A549 (cell line): ENCODE data around the gene CTNND1. TPM values are rescaled to one million over a fixed set of nuclear protein-coding genes. Genes with fewer than 3 reads are reported as not detected.

Experiments
- ATAC-seq, 2 experiments: fragments of 200-7000 bp in 1 of 2; fragments of >200 bp in 1 of 2; cut with Nextera tagmentation in 1 of 2; cut with Tn5 transposase in 1 of 2; 3 replicates each; pipeline versions ENCODE4 v1.8.0 to v1.9.1; 2018 to 2020; ENCODE audit warnings: mild to moderate bottlenecking in 1 of 2, moderate library complexity in 1 of 2
- CTCF ChIA-PET: fragments of 300-600 bp; sonication (Branson Sonifier 250); formaldehyde crosslinking; extraction: SDS; loops from one replicate; lab custom pipeline; 2021; ENCODE audit warnings: antibody characterized with exemption, inconsistent platforms; lab: Yijun Ruan, JAX
- POLR2A ChIA-PET: fragments of 350-600 bp; formaldehyde crosslinking; extraction: SDS; loops from one replicate; lab custom pipeline; 2021; ENCODE audit warnings: antibody characterized with exemption, inconsistent platforms; lab: Yijun Ruan, JAX
- DNase-seq, 2 experiments: peaks; one replicate each; pipeline versions ENCODE4 v3.0.0 to v3.0.0-alpha.2; 2011 to 2016; ENCODE audit warnings: low read depth in 1 of 2, low spot score in 1 of 2
- FAIRE-seq: peaks from 2 replicates; lab custom pipeline; 2011; peaks lifted over from hg19 to GRCh38; lab: Jason Lieb, UNC
- H3K27ac ChIP-seq, 2 experiments: fragments of >200 bp; sonication (Bioruptor Twin); formaldehyde crosslinking; 3 replicates each; pipeline ENCODE4 v1.5.1; 2016 to 2017
- H3K4me1 ChIP-seq: fragments of >200 bp; sonication (Bioruptor Twin); formaldehyde crosslinking; 3 replicates; pipeline ENCODE4 v1.6.1; 2016
- H3K4me2 ChIP-seq: fragments of >200 bp; sonication (Bioruptor Twin); formaldehyde crosslinking; 3 replicates; pipeline ENCODE4 v1.6.1; 2016
- H3K4me3 ChIP-seq: fragments of >200 bp; sonication (Bioruptor Twin); formaldehyde crosslinking; 3 replicates; pipeline ENCODE4 v1.5.1; 2016
- H3K9me3 ChIP-seq: fragments of >200 bp; sonication (Bioruptor Twin); formaldehyde crosslinking; 3 replicates; pipeline ENCODE4 v1.6.1; 2016
- BCL3 ChIP-seq: fragments of >200 bp; sonication (Bioruptor Twin); formaldehyde crosslinking; IDR thresholded peaks from 3 replicates; pipeline ENCODE4 v1.6.1; 2016
- E2F6 ChIP-seq: IDR thresholded peaks from 2 replicates; pipeline ENCODE4 v1.6.1; 2012; ENCODE audit warnings: low read depth, borderline replicate concordance
- EP300 ChIP-seq, 2 experiments: fragments of >200 bp; sonication (Bioruptor Twin); formaldehyde crosslinking; IDR thresholded peaks; 2 replicates in 1 of 2; 3 replicates in 1 of 2; pipeline ENCODE4 v1.6.1; 2016 to 2017
- HOXA7 ChIP-seq: fragments of 250-450 bp; sonication (Bioruptor Pico); IDR thresholded peaks from 2 replicates; pipeline ENCODE4 v1.5.0; 2020; ENCODE audit warnings: mild to moderate bottlenecking, moderate library complexity
- HOXB13 ChIP-seq: fragments of 250-450 bp; sonication (Bioruptor Pico); IDR thresholded peaks from 2 replicates; pipeline ENCODE4 v1.5.0; 2020; ENCODE audit warnings: low read depth, mild to moderate bottlenecking, moderate library complexity
- JUNB ChIP-seq: fragments of >200 bp; sonication (Bioruptor Twin); formaldehyde crosslinking; IDR thresholded peaks from 2 replicates; pipeline ENCODE4 v1.6.1; 2016
- MAFK ChIP-seq: fragments of 450-650 bp; IDR thresholded peaks from 2 replicates; pipeline ENCODE4 v1.6.1; 2014; ENCODE audit not compliant: partially characterized antibody
- MAZ ChIP-seq: fragments of 150-350 bp; IDR thresholded peaks from 2 replicates; pipeline ENCODE4 v1.6.1; 2014; ENCODE audit warnings: antibody characterized with exemption, low read depth, low read length, borderline replicate concordance
- NR3C1 ChIP-seq: fragments of >200 bp; sonication (Bioruptor Twin); formaldehyde crosslinking; IDR thresholded peaks from 3 replicates; pipeline ENCODE4 v1.6.1; 2017
- PHF8 ChIP-seq: fragments of 200-600 bp; sonication (generic); IDR thresholded peaks from 2 replicates; pipeline ENCODE4 v1.6.1; 2016; ENCODE audit warnings: low read depth, mild to moderate bottlenecking, antibody characterized with exemption, moderate library complexity, borderline replicate concordance
- REST ChIP-seq: fragments of 200-600 bp; sonication (generic); IDR thresholded peaks from 2 replicates; pipeline ENCODE4 v1.6.1; 2016; ENCODE audit warnings: antibody characterized with exemption, mild to moderate bottlenecking, moderate library complexity
- RFX5 ChIP-seq: fragments of 450-650 bp; IDR thresholded peaks from 2 replicates; pipeline ENCODE4 v1.7.1; 2014; ENCODE audit warnings: antibody characterized with exemption, mild to moderate bottlenecking, moderate library complexity
- RNF2 ChIP-seq: fragments of 200-600 bp; sonication (generic); IDR thresholded peaks from 2 replicates; pipeline ENCODE4 v1.6.1; 2016; ENCODE audit warnings: low read depth, mild to moderate bottlenecking, antibody characterized with exemption, moderate library complexity, borderline replicate concordance
- SMC3 ChIP-seq: fragments of >200 bp; sonication (Bioruptor Twin); formaldehyde crosslinking; IDR thresholded peaks from 3 replicates; pipeline ENCODE4 v1.6.1; 2018; ENCODE audit warnings: inconsistent platforms
- TFCP2L1 ChIP-seq: fragments of 250-450 bp; sonication (Bioruptor Pico); IDR thresholded peaks from 2 replicates; pipeline ENCODE4 v1.5.0; 2021; ENCODE audit warnings: mild to moderate bottlenecking
- USF2 ChIP-seq: fragments of 450-650 bp; IDR thresholded peaks from 2 replicates; pipeline ENCODE4 v1.6.1; 2014; ENCODE audit warnings: antibody characterized with exemption
- ZC3H11A ChIP-seq: fragments of 450-650 bp; IDR thresholded peaks from 2 replicates; pipeline ENCODE4 v1.6.1; 2014; ENCODE audit warnings: antibody characterized with exemption, mild to moderate bottlenecking
- ZSCAN20 ChIP-seq: fragments of 250-450 bp; sonication (Bioruptor Pico); IDR thresholded peaks from 2 replicates; pipeline ENCODE4 v1.8.0; 2022; ENCODE audit warnings: mild to moderate bottlenecking, moderate library complexity
- WGBS: methylation state at CpG from one replicate; pipeline ENCODE4 v1.1.6; 2017; ENCODE audit errors: missing lambda C conversion rate; 5-methylcytosine and 5-hydroxymethylcytosine counted together
- polyA plus RNA-seq, 4 experiments: library from polyadenylated mRNA; depleted of rRNA in 3 of 4; stranded (reverse); fragments of >200 nt; fragmentation: RNase III in 1 of 4; extraction: RNeasy Plus Mini Kit Qiagen cat#74134 plus additional on column Dnase treatment in 1 of 4; gene quantifications; 2 replicates in 3 of 4; 3 replicates in 1 of 4; pipeline ENCODE4 v1.2.3, GENCODE V29; 2011 to 2017
- TF ChIP-seq, protein P1 (sequence below): fragments of 250-450 bp; sonication (Bioruptor Pico); IDR thresholded peaks from 2 replicates; pipeline ENCODE4 v1.5.0; 2020; ENCODE audit warnings: low read depth, mild to moderate bottlenecking, moderate library complexity
- TF ChIP-seq, protein P2 (sequence below): fragments of >200 bp; sonication (Bioruptor Twin); formaldehyde crosslinking; IDR thresholded peaks from 2 replicates; pipeline ENCODE4 v1.6.1; 2016

Gene CTNND1
- polyA plus RNA-seq, 2 of the 4 experiments (the other 2 are of a cell fraction), result 72.8 to 146 TPM

- no peak for DNase-seq
- no peaks in the 10 kb centered on the region for H3K4me1 ChIP-seq
- H3K9me3 ChIP-seq, result no peaks in the 10 kb centered on the region
- H3K4me3 ChIP-seq, result no peak overlapping the region
- WGBS, result 94% methylated on average over 5 of the region's 5 CpGs
- ChIA-PET CTCF (interaction anchor here (5.3 kb wide), 1 partner anchor 15 kb away, joined by 34 read pairs; no protein-coding TSS in a partner anchor), POLR2A (no interaction called here)
- TF ChIP-seq, protein P1, sequence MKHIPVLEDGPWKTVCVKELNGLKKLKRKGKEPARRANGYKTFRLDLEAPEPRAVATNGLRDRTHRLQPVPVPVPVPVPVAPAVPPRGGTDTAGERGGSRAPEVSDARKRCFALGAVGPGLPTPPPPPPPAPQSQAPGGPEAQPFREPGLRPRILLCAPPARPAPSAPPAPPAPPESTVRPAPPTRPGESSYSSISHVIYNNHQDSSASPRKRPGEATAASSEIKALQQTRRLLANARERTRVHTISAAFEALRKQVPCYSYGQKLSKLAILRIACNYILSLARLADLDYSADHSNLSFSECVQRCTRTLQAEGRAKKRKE (CRISPR knock-in tag), result no peak
- TF ChIP-seq NR3C1, result no peak
- TF ChIP-seq MAZ, result no peak
- no peak for TF ChIP-seq SMC3
- TF ChIP-seq, protein P2, sequence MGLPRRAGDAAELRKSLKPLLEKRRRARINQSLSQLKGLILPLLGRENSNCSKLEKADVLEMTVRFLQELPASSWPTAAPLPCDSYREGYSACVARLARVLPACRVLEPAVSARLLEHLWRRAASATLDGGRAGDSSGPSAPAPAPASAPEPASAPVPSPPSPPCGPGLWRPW, result no peak
- no peak for TF ChIP-seq PHF8
- no peak for TF ChIP-seq ZSCAN20 (CRISPR knock-in tag)
- no peak for TF ChIP-seq TFCP2L1 (CRISPR knock-in tag)
- TF ChIP-seq USF2, result no peak
- TF ChIP-seq RNF2, result no peak
- no peak for TF ChIP-seq RFX5
- no peak for TF ChIP-seq REST
- no peak for TF ChIP-seq MAFK
- TF ChIP-seq E2F6, result no peak
- TF ChIP-seq BCL3, result no peak
- no peak for TF ChIP-seq EP300 (IDR thresholded peaks at IDR 0.05)
- TF ChIP-seq HOXA7 (CRISPR knock-in tag), result no peak
- TF ChIP-seq JUNB, result no peak
- no peak for FAIRE-seq
- H3K4me2 ChIP-seq, result no peak overlapping the region
- H3K27ac ChIP-seq, result no peak overlapping the region
- ATAC-seq, result no peak
Measured at GRCh38 chr11:57815877-57816276, 54.3 kb downstream of the CTNND1 start.

- CTCF ChIA-PET, result interaction anchor here (1.0 to 5.3 kb wide), 6 partner anchors 10 to 66 kb away, joined by 3 to 34 read pairs (median 5); no protein-coding TSS in a partner anchor
Measured at GRCh38 chr11:57818812-57819211, 57.2 kb downstream of the CTNND1 start.

More at GRCh38 chr11:57818812-57819211, 57.2 kb downstream of the CTNND1 start:
- Histone ChIP-seq H3K9me3 (no peaks in the 10 kb centered on the region), H3K4me2 (no peak overlapping the region), H3K27ac (no peak overlapping the region), H3K4me3 (no peak overlapping the region), H3K4me1 (no peaks in the 10 kb centered on the region)
- DNase-seq, result no peak
- WGBS, result 93% methylated on average over 1 of the region's 1 CpG
- no peak for ATAC-seq
- FAIRE-seq, result no peak
- POLR2A ChIA-PET, result no interaction called here
- TF ChIP-seq HOXB13 (CRISPR knock-in tag) (no peak), ZC3H11A (no peak), EP300 (IDR thresholded peaks at IDR 0.05) (no peak)
